Measurements from ENCODE around the gene KCNJ6. TPM values are rescaled to one million over a fixed set of nuclear protein-coding genes. Genes with fewer than 3 reads are reported as not detected.

Gene KCNJ6
- total RNA-seq, 1 donor from 2014 or later = not detected

GRCh38 chr21:37603129-37603528 lies 313.1 kb downstream of the KCNJ6 start:
- Histone ChIP-seq H3K27me3 (no peaks in the 10 kb centered on the region), H3K9me3 (no peaks in the 10 kb centered on the region), H3K27ac (no peak overlapping the region), H3K4me1 (no peaks in the 10 kb centered on the region), H3K4me3 (no peak overlapping the region), H3K36me3 (no peaks in the 10 kb centered on the region)
- no peak for TF ChIP-seq POLR2A (IDR thresholded peaks at IDR 0.05)
- no peak for TF ChIP-seq POLR2AphosphoS5 (IDR thresholded peaks at IDR 0.05; ENCODE audit: insufficient read depth in 1 of 2, low read depth in 1 of 2)
- no peak for TF ChIP-seq CTCF (IDR thresholded peaks at IDR 0.05)
- intact Hi-C loops (cut with DNase I) = no loop called here
- DNase-seq (ENCODE audit: extremely low spot score in 2 of 2) = no peak

GRCh38 chr21:37601915-37602314 lies 314.3 kb downstream of the KCNJ6 start:
- Histone ChIP-seq H3K27ac (no peak overlapping the region), H3K36me3 (no peaks in the 10 kb centered on the region), H3K9me3 (no peaks in the 10 kb centered on the region), H3K27me3 (no peaks in the 10 kb centered on the region), H3K4me3 (no peak overlapping the region), H3K4me1 (no peaks in the 10 kb centered on the region)
- no peak for TF ChIP-seq POLR2AphosphoS5 (IDR thresholded peaks at IDR 0.05; ENCODE audit: insufficient read depth in 1 of 2, low read depth in 1 of 2)
- TF ChIP-seq POLR2A (IDR thresholded peaks at IDR 0.05) = no peak
- TF ChIP-seq CTCF (IDR thresholded peaks at IDR 0.05) = no peak
- intact Hi-C loops (cut with DNase I) = no loop called here
- DNase-seq (ENCODE audit: extremely low spot score in 2 of 2) = no peak

- Histone ChIP-seq H3K9me3 (no peaks in the 10 kb centered on the region), H3K4me1 (no peaks in the 10 kb centered on the region), H3K36me3 (no peaks in the 10 kb centered on the region), H3K27ac (no peak overlapping the region), H3K27me3 (no peaks in the 10 kb centered on the region), H3K4me3 (no peak overlapping the region)
- TF ChIP-seq CTCF (IDR thresholded peaks at IDR 0.05) (no peak), POLR2A (IDR thresholded peaks at IDR 0.05) (no peak), POLR2AphosphoS5 (IDR thresholded peaks at IDR 0.05; ENCODE audit: insufficient read depth in 1 of 2, low read depth in 1 of 2) (no peak)
- intact Hi-C loops (cut with DNase I) = no loop called here
- DNase-seq (ENCODE audit: extremely low spot score in 2 of 2) = no peak
Observed at GRCh38 chr21:37601027-37601426, 315.2 kb downstream of the KCNJ6 start.

- H3K36me3 ChIP-seq = no peaks in the 10 kb centered on the region
- H3K4me1 ChIP-seq = no peaks in the 10 kb centered on the region
- no peak overlapping the region for H3K4me3 ChIP-seq
- no peaks in the 10 kb centered on the region for H3K27me3 ChIP-seq
- TF ChIP-seq POLR2AphosphoS5 (IDR thresholded peaks at IDR 0.05; ENCODE audit: insufficient read depth in 1 of 2, low read depth in 1 of 2) (no peak), POLR2A (IDR thresholded peaks at IDR 0.05) (no peak), CTCF (IDR thresholded peaks at IDR 0.05) (no peak)
- no peak for DNase-seq (ENCODE audit: extremely low spot score in 2 of 2)
- no peak overlapping the region for H3K27ac ChIP-seq
- intact Hi-C loops (cut with DNase I) = no loop called here
- no peaks in the 10 kb centered on the region for H3K9me3 ChIP-seq
Observed at GRCh38 chr21:37595944-37596343, 320.3 kb downstream of the KCNJ6 start.

GRCh38 chr21:37594472-37594951 lies 321.7 kb downstream of the KCNJ6 start:
- intact Hi-C loops (cut with DNase I) = no loop called here
- H3K27me3 ChIP-seq = no peaks in the 10 kb centered on the region
- TF ChIP-seq POLR2A (IDR thresholded peaks at IDR 0.05) = no peak
- no peak for TF ChIP-seq CTCF (IDR thresholded peaks at IDR 0.05)
- H3K36me3 ChIP-seq = no peaks in the 10 kb centered on the region
- no peak for DNase-seq (ENCODE audit: extremely low spot score in 2 of 2)
- no peaks in the 10 kb centered on the region for H3K9me3 ChIP-seq
- no peak overlapping the region for H3K27ac ChIP-seq
- no peaks in the 10 kb centered on the region for H3K4me1 ChIP-seq
- no peak overlapping the region for H3K4me3 ChIP-seq
